GM18498 (cell line): ENCODE measurements around the gene GPT2.
A peak's percentile ranks its signal among the peaks of the same experiment; 100 is the strongest.
"Not testable (repeated sequence)": the region's sequence is repeated elsewhere in the genome, so short reads cannot be mapped to it uniquely, and the experiment has no call there.

ENCODE experiments used
- ATAC-seq: cut with Tn5 transposase; IDR thresholded peaks from one replicate; pipeline ENCODE4 v1.9.1; 2021; ENCODE audit warnings: mild to moderate bottlenecking, moderate library complexity; ENCODE audit not compliant: unreplicated experiment

Gene GPT2

GRCh38 chr16:46862555-46863447 is 21.4 kb upstream of the GPT2 start:
- no peak for ATAC-seq

- ATAC-seq, result no peak
Measured at GRCh38 chr16:46866286-46866685, 17.9 kb upstream of the GPT2 start.

- not testable (repeated sequence) for ATAC-seq
Measured at GRCh38 chr16:46867486-46867885, 16.7 kb upstream of the GPT2 start.

- ATAC-seq, result not testable (repeated sequence)
Measured at GRCh38 chr16:46868891-46869290, 15.3 kb upstream of the GPT2 start.

GRCh38 chr16:46871597-46871996 is 12.6 kb upstream of the GPT2 start:
- ATAC-seq, result no peak

GRCh38 chr16:46873201-46873600 is 11.0 kb upstream of the GPT2 start:
- ATAC-seq, result no peak

- ATAC-seq, result no peak
Measured at GRCh38 chr16:46875243-46875642, 8.9 kb upstream of the GPT2 start.

GRCh38 chr16:46882304-46882939 is 1.7 kb upstream of the GPT2 start:
- ATAC-seq, result no peak

GRCh38 chr16:46882940-46883307 is 1.2 kb upstream of the GPT2 start:
- ATAC-seq, result no peak

GRCh38 chr16:46883353-46883689 is 841 bp upstream of the GPT2 start:
- ATAC-seq, result no peak

GRCh38 chr16:46884513-46885293 is 541 bp downstream of the GPT2 start:
- ATAC-seq, result peak; percentile 14

GRCh38 chr16:46885960-46886763 is 2.0 kb downstream of the GPT2 start:
- no peak for ATAC-seq

GRCh38 chr16:46886764-46887523 is 2.8 kb downstream of the GPT2 start:
- ATAC-seq, result no peak

GRCh38 chr16:46887524-46887854 is 3.3 kb downstream of the GPT2 start:
- no peak for ATAC-seq

GRCh38 chr16:46889245-46889941 is 5.2 kb downstream of the GPT2 start:
- no peak for ATAC-seq

GRCh38 chr16:46889942-46890300 is 5.8 kb downstream of the GPT2 start:
- peak; percentile 57 for ATAC-seq

- ATAC-seq, result no peak
Measured at GRCh38 chr16:46891910-46892309, 7.7 kb downstream of the GPT2 start.

- ATAC-seq, result no peak
Measured at GRCh38 chr16:46894036-46894672, 10.0 kb downstream of the GPT2 start.
